Measurements from ENCODE around the gene PTPRE. TPM values are rescaled to one million over a fixed set of nuclear protein-coding genes. Genes with fewer than 3 reads are reported as not detected.

PTPRE gene
- polyA plus RNA-seq, 1 donor from 2014 or later: 4.1 TPM

DNA sequence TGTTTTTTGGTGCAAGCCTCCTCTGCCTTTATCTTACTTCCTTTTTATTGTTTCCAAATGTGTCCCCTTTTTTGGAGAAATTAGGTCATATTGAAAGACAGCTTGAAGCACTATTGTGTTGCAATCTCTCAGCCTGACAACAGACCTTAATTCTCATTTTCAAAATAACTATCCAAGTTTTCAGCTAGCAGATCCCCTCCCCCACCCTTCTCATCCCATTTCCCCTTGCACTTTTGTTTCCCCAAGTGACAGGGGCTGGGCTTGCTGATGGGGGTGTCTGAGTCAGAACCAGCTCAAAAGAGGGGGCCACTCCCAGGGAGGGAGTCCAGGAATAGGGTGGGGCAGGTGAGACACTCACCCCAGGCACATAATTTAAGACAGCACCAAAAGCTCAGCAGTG is 144.0 kb downstream of the PTPRE start:
- no peak overlapping the region for H3K27ac ChIP-seq (ENCODE audit: low read length)

DNA sequence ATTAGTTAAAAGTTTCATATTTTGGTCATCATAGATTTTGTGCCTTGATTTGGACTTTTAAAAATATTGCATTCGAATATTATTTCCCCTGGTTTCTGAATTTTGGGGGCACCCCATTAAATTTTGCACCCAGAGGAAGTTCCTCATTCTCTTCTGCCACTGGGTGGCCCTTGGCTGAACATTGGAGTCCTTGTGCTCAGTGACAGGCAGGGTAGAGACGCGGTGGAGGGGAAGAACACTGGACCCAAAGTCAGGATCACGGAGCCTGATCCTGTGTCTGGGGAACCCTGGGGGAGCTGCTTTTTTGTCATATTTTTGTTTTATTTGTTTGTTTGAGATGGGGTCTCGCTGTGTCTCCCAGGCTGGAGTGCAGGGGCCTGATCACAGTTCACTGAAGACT is 144.6 kb downstream of the PTPRE start:
- Histone ChIP-seq H4K20me1 (ENCODE audit: insufficient read depth) (no peaks in the 10 kb centered on the region), H3K36me3 (ENCODE audit: insufficient read depth, low read length) (no peaks in the 10 kb centered on the region), H3K9me3 (ENCODE audit: low read length) (no peaks in the 10 kb centered on the region), H3K4me3 (ENCODE audit: low read length) (no peak overlapping the region), H3K79me2 (replicated peaks; ENCODE audit: insufficient read depth, low read length) (no peaks in the 10 kb centered on the region), H3K9ac (ENCODE audit: low read length) (no peak overlapping the region), H2AFZ (ENCODE audit: low read depth, low read length) (no peak overlapping the region), H3K27ac (ENCODE audit: low read length) (no peak overlapping the region), H3K27me3 (ENCODE audit: insufficient read depth, low read depth, low read length) (no peaks in the 10 kb centered on the region), H3K4me2 (ENCODE audit: low read length) (no peak overlapping the region), H3F3A (ENCODE audit: insufficient read depth, low read length, poor library complexity, severe bottlenecking) (no peaks in the 10 kb centered on the region), H3K9me2 (ENCODE audit: insufficient read depth, low read length) (no peaks in the 10 kb centered on the region)
- TF ChIP-seq REST (IDR thresholded peaks at IDR 0.05; ENCODE audit: borderline replicate concordance) (no peak), EP300 (conservative IDR thresholded peaks at IDR 0.05; ENCODE audit: poor library complexity, severe bottlenecking) (no peak), EZH2 (IDR thresholded peaks at IDR 0.05; ENCODE audit: borderline replicate concordance, insufficient read depth, low read length, poor library complexity, severe bottlenecking) (no peak), RAD21 (conservative IDR thresholded peaks at IDR 0.05) (no peak), POLR2AphosphoS5 (IDR thresholded peaks at IDR 0.05) (no peak), MXI1 (conservative IDR thresholded peaks at IDR 0.05; ENCODE audit: poor library complexity, severe bottlenecking) (no peak), SMC3 (conservative IDR thresholded peaks at IDR 0.05; ENCODE audit: poor library complexity) (no peak)
- TF ChIP-seq, protein P1, sequence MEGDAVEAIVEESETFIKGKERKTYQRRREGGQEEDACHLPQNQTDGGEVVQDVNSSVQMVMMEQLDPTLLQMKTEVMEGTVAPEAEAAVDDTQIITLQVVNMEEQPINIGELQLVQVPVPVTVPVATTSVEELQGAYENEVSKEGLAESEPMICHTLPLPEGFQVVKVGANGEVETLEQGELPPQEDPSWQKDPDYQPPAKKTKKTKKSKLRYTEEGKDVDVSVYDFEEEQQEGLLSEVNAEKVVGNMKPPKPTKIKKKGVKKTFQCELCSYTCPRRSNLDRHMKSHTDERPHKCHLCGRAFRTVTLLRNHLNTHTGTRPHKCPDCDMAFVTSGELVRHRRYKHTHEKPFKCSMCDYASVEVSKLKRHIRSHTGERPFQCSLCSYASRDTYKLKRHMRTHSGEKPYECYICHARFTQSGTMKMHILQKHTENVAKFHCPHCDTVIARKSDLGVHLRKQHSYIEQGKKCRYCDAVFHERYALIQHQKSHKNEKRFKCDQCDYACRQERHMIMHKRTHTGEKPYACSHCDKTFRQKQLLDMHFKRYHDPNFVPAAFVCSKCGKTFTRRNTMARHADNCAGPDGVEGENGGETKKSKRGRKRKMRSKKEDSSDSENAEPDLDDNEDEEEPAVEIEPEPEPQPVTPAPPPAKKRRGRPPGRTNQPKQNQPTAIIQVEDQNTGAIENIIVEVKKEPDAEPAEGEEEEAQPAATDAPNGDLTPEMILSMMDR (IDR thresholded peaks at IDR 0.05; ENCODE audit: poor library complexity, severe bottlenecking): no peak

More for the DNA sequence above, 144.0 kb downstream of the PTPRE start:
- no peaks in the 10 kb centered on the region for H3K79me2 ChIP-seq (replicated peaks; ENCODE audit: insufficient read depth, low read length)
- TF ChIP-seq POLR2AphosphoS5 (IDR thresholded peaks at IDR 0.05): no peak
- no peak for TF ChIP-seq SMC3 (conservative IDR thresholded peaks at IDR 0.05; ENCODE audit: poor library complexity)
- TF ChIP-seq MXI1 (conservative IDR thresholded peaks at IDR 0.05; ENCODE audit: poor library complexity, severe bottlenecking): no peak
- no peak for TF ChIP-seq RAD21 (conservative IDR thresholded peaks at IDR 0.05)
- TF ChIP-seq REST (IDR thresholded peaks at IDR 0.05; ENCODE audit: borderline replicate concordance): no peak
- TF ChIP-seq TAF1 (IDR thresholded peaks at IDR 0.05; ENCODE audit: low read depth): no peak
- TF ChIP-seq, protein P1 (IDR thresholded peaks at IDR 0.05; ENCODE audit: poor library complexity, severe bottlenecking): no peak
- no peak for TF ChIP-seq EP300 (conservative IDR thresholded peaks at IDR 0.05; ENCODE audit: poor library complexity, severe bottlenecking)
- no peak for TF ChIP-seq EZH2 (IDR thresholded peaks at IDR 0.05; ENCODE audit: borderline replicate concordance, insufficient read depth, low read length, poor library complexity, severe bottlenecking)
- H4K20me1 ChIP-seq (ENCODE audit: insufficient read depth): no peaks in the 10 kb centered on the region
- no peaks in the 10 kb centered on the region for H3K27me3 ChIP-seq (ENCODE audit: insufficient read depth, low read depth, low read length)
- H3K4me3 ChIP-seq (ENCODE audit: low read length): no peak overlapping the region
- no peaks in the 10 kb centered on the region for H3K36me3 ChIP-seq (ENCODE audit: insufficient read depth, low read length)
- no peaks in the 10 kb centered on the region for H3K9me3 ChIP-seq (ENCODE audit: low read length)
- H3K9ac ChIP-seq (ENCODE audit: low read length): no peak overlapping the region
- no peak overlapping the region for H2AFZ ChIP-seq (ENCODE audit: low read depth, low read length)
- no peaks in the 10 kb centered on the region for H3F3A ChIP-seq (ENCODE audit: insufficient read depth, low read length, poor library complexity, severe bottlenecking)
- no peaks in the 10 kb centered on the region for H3K9me2 ChIP-seq (ENCODE audit: insufficient read depth, low read length)
- no peak overlapping the region for H3K4me2 ChIP-seq (ENCODE audit: low read length)

Data from neural cell (in vitro differentiated cells).